Tongue (tissue), 2 donors: Measurements from ENCODE around the gene CPEB2. TPM values are rescaled to one million over a fixed set of nuclear protein-coding genes. Genes with fewer than 3 reads are reported as not detected.

Experiments used
- DNase-seq: peaks from one replicate; pipeline ENCODE4 v3.0.0-alpha.2; 2015
- total RNA-seq: library from RNA; depleted of rRNA; stranded (reverse); fragments of >200 nt; gene quantifications from one replicate; pipeline ENCODE4 v1.2.3, GENCODE V29; 2014

CPEB2 gene
- total RNA-seq, 1 donor from 2014 or later, result 13.6 TPM

DNA sequence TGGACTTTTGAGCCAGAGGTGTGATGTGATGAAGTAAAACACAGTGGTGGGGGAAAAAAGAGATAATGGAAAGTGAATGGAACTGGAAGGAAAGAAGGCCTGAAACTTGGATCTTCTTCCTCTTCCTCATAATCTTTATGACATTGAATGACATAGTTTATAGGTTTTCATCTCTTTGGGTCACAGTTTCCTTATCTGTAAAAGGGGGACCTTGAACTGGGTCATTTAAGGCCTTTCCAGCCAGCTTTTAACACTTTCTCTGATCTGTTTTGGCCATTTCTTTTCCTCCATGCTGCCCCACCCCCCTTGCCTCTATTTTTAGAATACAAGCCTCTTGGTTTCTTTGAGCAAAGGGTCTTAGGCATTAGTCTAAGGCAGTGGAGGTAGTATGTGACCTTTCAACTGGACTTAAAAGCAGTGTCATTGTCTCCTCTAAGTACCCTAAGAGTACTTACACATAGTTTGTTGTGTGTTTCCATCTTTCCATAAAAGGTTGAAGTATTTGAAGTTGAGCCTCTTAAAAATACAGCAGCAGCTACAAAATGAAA lies 7.8 kb downstream of the CPEB2 start:
- no peak for DNase-seq

DNA sequence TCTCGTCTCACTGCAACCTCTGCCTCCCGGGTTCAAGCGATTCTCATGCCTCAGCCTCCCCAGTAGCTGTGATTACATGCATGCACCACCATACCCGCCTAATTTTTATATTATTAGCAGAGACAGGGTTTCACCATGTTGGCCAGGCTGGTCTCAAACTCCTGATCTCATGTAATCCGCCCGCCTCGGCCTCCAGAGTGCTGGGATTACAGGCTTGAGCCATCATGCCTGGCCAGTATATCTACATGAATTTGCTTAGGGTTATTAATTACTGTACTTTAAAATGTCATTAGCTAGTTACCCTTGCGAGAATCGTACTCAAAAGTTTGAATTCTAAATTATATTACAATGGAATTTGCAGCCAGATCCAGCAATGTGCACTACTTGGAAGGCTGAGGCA lies 8.9 kb downstream of the CPEB2 start:
- no peak for DNase-seq

DNA sequence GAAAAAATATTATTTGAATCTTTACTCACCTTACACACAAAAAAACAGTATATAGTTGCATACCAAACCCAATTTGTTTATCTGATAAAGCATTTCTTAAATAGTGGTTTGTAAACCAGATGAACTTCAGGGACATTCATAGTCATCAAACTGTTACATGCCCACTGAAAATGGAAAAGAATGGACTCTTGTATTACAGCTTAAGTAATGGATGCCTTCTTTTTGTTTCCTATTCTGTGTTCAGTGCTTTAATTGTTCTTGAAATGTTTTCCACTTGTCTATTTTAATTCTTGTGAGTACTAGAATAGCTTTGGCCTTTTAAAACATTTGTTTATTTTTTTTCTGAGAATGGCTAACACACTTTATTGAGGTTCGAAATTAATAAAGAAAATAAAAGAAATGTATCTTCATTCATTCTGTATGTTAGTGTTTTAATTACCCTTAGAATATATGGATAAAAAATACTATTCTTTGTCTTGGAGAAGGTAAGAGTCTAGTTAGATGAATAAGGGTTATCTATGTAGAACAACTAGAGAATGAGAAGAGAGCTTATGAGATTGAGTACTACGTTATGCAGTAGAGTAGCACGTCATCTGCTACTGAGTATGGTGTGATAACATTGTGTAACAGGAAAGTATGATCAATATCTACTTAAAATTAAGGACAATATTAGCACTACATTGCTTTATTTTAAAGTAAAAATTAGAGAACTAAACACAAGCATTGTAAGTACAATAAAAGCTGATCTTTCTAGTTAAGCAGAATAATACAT lies 9.9 kb downstream of the CPEB2 start:
- DNase-seq, result no peak

DNA sequence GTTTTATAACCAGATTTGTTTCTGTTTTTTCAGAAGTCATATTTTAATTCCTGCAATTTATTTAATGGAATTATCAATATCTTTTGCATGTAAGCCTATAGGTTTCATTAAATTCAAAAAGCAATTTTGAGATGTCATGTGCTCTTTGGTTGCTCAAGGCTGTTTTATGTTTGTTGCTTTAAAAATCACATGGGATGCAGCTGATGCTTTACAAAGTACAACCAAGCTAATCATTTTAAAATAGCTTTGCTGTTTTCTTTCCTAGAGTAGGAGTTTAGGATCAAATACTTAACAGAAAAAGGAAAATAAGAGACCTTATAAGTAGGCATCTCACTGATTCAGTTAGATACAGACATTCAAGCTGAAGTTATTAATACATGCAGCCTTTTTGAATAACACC lies 11.3 kb downstream of the CPEB2 start:
- DNase-seq, result no peak

DNA sequence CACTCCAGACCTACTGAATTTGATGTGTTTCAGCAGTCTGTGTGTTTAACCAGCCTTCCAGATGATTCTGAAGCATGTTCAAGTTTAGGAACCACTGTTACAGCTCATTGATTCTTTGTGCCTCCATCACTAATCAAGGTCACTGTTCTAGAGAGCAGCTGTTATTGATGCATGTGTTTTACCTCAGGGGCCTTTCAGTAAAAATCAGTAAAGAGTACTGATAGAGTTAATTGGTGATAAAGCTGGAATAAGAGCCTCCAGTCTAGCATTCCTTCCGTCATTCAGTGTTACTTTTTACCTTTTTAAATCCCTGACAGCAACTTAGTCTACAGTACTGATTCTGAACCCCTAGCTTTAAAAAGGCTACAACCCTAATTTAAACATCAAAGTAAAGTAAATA lies 12.9 kb downstream of the CPEB2 start:
- DNase-seq, result no peak

DNA sequence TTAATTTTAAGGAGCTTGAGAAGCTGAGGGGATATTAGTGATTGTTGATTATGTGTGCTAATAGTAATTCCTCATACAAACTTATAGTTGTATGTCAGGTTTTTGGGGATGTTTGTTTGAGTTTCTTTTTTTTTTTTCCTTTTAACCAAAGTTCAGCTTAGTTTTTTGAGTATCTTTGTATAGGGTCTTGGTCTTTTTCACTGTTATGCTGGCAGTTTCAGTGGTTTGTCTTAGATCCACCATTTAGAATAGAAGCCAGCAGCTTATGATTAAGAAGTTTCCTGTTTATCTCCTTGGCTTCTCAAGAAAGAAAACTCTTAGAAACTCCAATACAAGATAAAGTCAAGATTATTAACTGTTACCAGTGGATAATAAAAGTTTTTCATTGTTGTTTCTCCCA lies 16.1 kb downstream of the CPEB2 start:
- no peak for DNase-seq

DNA sequence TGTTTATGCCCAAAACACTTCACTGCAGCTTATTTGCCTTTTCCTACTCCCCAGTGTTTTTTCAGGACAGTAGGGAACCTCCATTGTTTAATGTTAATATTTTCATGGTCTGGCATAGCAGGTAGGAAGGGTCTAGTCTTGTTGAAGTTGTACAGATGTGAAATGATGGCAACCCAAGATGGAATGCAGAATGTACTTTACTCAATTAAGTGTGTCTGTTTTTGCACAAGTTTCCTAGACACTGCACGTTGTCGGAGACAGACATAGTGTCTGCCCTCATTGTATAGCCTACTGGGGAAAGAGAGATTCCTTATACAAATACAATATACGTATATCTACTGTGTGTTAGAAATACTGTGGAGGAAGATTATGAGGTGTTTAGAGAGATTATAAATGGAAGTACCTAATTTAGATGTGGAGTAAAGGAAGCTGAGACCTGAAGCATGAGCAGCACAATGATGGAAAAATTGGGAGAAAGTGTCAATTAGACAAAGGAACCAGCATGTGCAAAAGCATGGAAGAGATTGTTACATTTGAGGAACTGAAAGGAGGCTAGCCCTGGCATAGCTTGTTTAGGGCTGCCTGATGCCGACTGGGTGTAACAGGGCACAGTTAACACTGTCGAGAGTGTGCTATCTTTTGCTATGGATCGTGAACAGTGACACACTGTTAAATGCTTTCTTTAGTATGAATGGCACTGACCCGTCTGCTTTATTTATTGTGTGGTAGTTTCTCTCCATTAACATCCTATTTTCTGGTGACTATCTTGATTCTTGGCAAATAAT lies 18.4 kb downstream of the CPEB2 start:
- DNase-seq, result peak; percentile 8

DNA sequence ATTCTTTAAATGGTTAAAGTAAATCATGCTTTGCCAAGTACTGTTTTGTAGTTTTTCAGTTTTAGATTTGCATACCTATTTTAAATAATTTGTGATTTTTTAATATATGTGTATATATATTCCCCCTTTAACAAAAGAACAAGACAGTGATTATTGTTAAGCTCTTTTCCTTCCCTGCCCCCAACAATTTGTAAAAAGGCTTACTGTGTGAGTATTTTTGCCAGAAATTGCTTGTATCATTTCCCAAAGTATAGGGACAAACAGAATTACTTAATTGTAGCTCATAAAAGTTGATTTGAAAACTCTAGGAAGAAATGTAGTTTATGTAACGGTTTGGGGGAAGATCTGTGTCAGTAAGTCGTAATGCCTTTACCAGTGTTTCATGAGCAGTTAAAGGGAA lies 19.0 kb downstream of the CPEB2 start:
- DNase-seq, result no peak

DNA sequence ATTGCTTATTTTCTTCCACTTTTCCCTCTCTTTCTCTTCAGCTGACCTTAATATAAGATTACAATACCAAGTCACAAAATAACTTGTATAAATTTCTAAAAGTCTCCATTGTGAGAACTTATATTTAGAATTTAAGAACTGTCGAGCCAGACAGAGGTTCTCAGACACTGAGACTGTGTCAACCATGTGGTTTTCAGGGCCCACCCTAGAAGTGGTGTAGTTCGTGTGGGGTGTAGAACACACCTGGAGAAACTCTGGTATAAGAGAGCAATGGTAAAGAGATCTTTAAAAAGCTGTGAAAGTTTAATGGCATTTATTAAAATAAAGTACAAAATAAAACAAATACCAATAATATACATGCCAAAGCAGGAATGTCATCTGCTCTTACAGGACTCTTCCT lies 19.7 kb downstream of the CPEB2 start:
- no peak for DNase-seq

DNA sequence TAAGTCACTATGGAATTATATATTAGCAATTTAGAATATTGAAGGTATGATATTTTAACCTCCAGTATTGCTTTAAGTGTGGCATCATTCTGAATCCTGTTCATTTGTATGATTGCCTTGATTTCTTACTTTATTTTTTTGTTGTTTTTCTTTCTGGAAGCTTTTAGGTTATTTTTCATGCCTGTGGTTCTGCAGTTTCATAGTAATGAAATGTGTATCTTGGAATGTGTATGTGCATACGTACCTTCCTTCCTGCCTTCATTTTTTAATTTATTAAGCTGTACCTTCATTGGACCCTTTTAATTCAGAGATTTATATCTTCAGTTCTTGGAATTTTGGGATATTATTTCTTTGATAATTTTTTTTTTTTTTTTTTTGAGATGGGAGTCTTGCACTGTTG lies 22.1 kb downstream of the CPEB2 start:
- no peak for DNase-seq

DNA sequence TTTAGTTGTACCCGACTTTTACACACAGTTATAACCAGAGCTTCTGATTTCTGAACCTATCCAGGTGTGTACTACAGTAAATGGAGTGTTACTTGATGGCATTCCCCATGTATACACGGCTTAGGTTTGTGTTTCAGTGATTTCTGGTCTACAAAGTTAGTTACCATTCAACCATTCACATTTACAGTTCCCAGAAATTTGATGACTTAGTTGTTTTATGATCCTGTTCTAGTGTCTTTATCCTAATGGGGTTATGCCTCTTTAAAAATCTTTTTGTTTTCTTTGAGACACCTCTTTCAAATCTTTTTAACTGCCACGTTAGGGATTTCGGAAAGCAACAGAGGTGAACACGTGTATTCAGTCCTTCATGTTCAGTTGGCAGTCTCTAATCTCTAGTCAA lies 23.4 kb downstream of the CPEB2 start:
- DNase-seq, result no peak

DNA sequence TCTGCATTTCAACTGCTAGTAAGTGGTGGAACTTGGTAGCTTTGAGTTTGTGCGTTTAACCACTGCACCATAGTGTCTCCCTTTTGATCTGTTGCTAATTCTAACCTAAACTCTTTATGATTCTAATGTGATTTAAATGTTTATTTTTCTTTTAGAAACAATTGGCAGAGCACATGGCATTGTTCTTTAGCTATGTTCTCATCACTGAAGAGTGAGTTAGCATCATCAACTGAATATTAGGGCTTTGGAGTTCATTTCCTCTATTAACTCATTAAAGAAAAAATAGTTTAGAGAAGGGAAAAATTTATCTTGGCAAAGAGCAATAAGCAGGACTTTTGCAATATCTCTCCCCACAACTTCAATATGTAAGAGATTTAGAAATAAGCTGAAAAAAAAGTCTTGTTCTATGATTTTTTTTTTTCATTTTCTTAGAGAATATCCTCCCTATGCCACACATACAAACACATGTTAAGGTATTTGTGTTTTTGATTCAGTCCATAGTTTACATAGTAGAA lies 25.7 kb downstream of the CPEB2 start:
- no peak for DNase-seq

DNA sequence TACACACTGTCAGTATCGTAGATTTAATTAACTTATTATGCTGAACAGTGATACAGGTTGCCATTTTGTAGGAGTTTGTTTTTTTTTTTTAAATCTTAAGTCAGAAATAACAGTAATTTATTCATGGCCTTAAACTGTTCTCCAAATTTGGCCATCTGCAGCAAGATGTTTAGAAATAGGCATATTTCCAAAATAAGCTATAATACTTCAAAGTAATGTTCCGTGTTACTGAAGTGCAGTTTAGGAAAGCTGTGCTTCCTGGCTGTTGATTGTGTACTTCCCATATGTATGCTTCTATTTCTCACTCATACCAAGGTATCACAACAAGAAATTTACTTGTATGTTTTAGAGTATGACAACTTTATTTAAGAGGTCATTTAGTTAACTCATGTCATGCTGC lies 28.9 kb downstream of the CPEB2 start:
- DNase-seq, result no peak

DNA sequence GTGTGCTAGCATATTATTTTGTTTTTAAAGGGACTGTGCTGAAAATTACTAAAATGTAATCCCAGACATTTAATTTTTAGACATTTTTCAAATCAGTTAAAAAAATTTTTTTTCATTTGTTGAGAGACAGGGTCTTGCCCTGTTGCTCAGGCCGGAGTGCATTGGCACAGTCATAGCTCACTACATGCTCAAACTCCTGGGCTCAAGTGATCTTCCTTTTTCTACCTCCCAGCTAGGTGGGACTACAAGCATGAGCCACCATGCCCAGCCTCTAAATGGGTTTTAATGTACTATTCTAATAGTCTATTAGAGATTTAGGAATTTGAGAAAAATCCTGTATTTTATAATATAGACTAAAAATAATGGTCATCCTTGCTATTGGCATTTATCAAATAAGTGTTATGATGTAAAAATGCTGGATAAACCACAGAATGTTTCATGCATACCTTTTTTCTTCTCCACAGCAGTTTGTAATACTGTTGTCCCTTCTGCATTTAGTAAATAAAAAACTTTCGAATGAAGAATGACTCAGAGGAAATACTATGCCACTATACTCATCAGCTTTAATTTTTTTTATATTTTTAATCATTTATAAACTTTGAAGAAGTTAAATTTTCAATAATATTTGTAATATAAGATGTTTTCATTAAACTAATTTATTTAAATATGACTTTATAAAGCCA lies 29.9 kb downstream of the CPEB2 start:
- DNase-seq, result no peak

DNA sequence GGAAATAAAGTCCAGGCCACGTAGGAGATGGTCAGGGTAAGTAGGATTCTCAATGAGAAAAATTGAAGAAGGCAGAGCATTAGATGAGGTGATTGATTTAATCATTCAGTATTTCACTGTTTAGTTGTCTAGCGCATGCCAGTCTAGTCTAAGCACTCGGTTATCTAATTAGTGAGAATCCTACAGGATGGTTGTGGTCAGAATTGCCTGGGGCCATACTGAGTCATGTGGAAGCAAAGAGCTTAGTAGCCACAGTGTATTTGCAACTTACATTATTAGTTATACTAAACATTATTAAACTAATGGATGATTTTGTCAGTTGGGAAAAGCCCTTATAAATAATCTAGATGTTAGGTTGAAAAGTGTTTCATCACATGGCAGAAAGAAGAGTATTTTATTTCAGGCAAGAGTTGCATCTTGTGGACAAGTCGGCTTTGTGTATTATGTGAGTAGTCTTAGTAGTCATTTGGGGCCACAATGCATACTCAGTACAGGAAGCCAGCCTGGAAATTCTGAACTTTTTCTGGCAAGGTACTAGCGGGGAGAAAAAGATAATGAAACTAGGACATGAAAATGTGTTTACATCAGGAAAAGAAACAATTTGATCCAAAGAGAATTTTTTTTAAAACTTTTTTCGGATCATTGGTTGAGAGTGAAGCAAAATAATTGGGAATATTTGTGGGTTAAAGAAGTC lies 31.9 kb downstream of the CPEB2 start:
- DNase-seq, result no peak

DNA sequence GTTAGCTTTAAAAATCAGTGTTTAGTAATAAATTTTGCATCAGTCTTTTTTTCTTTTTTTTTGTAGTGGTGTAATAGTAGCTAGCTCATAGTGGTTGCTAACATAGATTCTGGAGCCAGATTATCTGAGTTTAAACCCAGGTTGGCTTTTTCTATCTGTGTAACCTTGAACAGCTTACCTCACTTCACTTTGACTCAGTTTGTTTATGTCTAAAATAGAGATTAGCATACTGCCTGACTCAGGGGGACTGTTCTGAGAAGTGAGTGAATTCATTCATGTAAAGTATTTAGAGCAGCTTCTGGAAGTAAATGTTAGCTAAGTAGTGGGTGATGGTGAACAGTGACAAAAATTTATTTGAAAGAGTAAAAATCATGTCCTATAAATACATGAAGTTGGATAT lies 32.9 kb downstream of the CPEB2 start:
- DNase-seq, result no peak

DNA sequence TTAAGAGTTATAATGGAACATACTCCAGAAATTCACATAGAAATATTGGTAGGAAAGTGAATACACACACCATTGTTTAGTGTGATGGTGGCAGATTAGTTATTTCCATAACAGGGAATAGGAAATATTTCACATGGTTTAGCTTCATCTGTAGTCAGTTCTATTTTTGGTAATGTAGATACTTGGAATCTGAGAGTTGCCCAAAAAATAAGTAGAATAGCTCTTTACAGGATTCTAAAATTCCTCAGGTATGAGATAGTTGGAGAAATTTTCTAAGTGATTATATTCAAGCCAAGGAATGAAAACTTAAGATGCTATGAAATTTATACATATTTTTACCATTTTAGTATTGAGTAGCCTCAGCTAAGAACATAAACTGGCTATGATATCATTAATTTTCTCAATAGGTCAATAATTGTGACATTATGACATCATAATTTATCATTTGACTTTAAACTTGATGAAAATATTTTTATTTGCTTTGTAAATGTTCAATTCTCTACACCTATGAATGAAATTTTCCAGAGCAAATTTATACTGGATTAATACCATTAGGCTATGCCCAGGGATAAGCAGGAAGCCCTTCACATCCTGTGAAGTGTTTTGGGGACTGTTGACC lies 35.8 kb downstream of the CPEB2 start:
- DNase-seq, result no peak

DNA sequence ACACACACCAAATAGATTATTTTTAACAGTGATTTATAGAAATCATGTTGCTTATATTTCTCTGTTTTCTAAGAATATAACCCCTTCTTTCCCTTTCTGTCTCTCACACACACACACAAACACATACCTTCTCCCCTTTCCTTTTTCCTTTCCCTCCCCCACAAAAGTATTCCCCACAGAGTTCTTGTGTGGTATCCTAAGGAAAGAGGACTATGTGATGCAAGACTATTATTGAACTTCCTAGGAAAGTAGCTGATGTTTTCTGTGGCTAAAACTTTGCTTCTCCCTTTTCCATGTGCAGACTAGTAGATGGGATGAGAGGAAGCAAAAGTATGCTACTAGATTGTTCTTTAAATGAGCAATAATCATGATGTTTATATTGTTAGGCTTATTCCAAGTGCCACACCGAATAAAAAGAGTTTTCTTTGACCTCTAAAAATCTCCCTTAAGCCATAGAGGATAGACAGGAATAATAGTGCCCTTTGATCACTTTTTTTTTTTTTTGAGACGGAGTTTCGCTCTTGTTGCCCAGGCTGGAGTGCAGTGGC lies 38.7 kb downstream of the CPEB2 start:
- no peak for DNase-seq

DNA sequence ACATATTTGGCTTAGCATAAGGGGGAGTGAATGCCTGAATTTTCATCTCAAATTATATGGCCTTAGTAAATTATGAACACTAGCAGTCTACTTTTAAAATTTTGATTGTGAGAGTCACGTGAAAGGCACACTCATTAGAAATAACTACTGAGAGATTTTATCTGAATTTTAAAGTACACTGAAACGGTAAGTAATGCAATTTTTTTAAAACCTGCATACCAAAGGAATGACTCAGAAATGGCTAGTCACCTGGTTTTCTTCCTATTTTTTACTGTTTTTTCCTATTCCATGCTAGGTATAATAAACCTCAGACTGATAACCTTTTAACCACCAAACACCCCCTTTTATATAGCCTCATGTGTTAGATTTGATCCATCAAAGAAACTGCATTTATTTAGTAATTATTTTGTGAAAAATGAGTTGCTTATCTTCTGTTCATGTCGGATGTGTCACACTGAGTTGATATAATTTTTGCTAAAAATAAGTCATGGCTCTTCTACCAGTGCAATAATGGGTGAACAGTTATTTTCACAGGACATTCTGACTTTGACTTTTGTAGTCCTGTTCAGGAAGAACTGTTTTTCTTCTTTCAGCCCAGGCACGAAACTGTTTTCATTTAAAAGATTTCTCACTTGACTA lies 40.4 kb downstream of the CPEB2 start:
- no peak for DNase-seq

DNA sequence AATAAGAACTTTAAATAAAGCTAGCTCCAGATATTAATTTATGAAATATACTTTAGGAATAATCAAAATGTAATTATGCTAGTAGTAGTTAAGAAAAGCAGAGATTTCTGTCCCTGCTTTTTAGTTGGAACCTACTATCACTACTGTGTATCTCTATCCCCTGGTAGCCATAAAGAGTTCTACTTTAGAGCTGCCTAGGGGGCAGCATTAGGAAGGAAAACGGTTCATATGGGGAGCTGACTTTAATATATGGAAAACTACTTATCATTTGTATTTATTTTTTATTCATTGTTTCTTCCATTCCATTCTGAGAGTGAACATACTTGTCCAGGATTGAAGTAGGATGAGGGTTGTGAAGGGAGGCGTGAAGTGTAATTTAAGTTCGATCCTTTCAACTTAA lies 40.9 kb downstream of the CPEB2 start:
- DNase-seq, result peak; percentile 2

DNA sequence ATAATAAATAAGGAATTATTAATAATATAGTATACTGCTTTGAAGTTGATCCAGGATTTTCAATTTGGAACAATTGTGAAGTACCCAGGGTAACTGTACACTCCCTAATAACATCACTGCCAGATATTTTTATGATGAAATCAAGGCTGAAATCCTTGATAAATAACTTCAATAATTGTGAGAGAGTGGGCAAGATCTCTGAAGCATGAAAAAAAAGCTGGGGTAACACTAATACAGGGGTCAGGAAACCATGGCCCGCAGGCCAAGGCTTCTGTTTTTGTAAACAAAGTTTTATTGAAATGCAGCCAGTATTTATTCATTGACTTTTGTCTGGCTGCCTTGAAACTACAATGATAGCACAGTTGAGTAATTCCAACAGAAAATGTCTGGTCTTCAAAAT lies 41.6 kb downstream of the CPEB2 start:
- DNase-seq, result no peak
